ENCODE data around the gene EMC8.

DNA sequence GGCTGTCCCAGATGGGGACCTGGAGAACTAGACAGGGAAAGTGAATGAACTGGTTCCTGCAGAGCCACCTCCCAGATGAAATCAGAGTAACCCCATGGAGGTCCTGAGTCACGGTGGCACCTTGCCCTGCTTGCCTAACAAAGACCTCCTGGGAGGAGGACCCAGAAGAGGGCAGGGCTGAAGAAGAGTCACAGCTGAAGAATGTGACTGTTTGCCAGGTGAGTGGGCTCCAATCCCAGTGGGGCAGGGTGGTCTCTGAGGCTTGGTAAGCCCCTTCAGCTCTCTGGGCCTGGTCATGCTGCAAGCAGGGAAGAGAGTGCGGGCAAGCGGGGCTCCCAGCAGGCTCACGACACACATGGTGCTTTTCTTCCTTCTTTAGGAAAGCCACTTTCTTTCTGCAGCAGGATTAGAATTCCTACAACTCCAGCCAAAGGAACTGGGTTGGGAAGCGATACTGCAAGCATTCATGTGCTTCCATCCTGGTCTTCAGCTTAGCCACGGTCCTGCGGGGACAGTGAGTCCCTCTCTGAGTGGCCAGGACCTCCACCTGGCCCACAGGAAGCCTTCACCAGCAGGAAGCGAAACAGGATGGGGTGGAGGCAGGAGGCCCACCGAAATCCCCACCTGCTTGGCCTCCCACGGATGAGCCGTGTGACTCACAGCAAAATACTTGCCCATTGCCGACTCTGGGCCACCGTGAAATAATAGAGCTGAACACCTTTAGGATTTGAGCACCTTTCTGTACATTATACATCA lies 52.7 kb downstream of the EMC8 start:
- TF ChIP-seq, protein P1, sequence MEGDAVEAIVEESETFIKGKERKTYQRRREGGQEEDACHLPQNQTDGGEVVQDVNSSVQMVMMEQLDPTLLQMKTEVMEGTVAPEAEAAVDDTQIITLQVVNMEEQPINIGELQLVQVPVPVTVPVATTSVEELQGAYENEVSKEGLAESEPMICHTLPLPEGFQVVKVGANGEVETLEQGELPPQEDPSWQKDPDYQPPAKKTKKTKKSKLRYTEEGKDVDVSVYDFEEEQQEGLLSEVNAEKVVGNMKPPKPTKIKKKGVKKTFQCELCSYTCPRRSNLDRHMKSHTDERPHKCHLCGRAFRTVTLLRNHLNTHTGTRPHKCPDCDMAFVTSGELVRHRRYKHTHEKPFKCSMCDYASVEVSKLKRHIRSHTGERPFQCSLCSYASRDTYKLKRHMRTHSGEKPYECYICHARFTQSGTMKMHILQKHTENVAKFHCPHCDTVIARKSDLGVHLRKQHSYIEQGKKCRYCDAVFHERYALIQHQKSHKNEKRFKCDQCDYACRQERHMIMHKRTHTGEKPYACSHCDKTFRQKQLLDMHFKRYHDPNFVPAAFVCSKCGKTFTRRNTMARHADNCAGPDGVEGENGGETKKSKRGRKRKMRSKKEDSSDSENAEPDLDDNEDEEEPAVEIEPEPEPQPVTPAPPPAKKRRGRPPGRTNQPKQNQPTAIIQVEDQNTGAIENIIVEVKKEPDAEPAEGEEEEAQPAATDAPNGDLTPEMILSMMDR (IDR thresholded peaks at IDR 0.05; ENCODE audit: insufficient read depth, low read length, poor library complexity, severe bottlenecking) = no peak
- TF ChIP-seq EZH2phosphoT487 (conservative IDR thresholded peaks at IDR 0.05; ENCODE audit: low read length) = no peak
